H1 (cell line): ENCODE results near the gene CADM1. TPM values are rescaled to one million over a fixed set of nuclear protein-coding genes. Genes with fewer than 3 reads are reported as not detected.

Experiments used
- KDM5A ChIP-seq: fragments of 200-600 bp; IDR thresholded peaks from 2 replicates; pipeline ENCODE4 v1.7.1; 2012; ENCODE audit warnings: mild to moderate bottlenecking, low read length, inconsistent platforms, mixed read lengths
- polyA plus RNA-seq, 7 experiments: library from polyadenylated mRNA; depleted of rRNA in 3 of 7; stranded (reverse) in 5 of 7; unstranded in 2 of 7; fragments of >200 nt in 5 of 7; fragments of 200-250 nt in 2 of 7; gene quantifications; 1 replicate in 5 of 7; 2 replicates in 1 of 7; 4 replicates in 1 of 7; pipeline versions ENCODE4 v1.2.1 to v1.2.3, GENCODE V29; 2011 to 2013; ENCODE audit warnings: missing spikeins in 2 of 7, mixed read lengths in 2 of 7
- total RNA-seq: library from RNA; stranded (reverse); fragmentation: NEBNext Ultra II Directional; extraction: Animal tissue kit (Norgen Biotek cat#: 25700); gene quantifications from 2 replicates; pipeline ENCODE4 v1.2.1, GENCODE V29; 2021

The CADM1 gene
- total and polyA plus RNA-seq, 2 of the 8 experiments (the other 6 are each of a cell fraction or from before 2014, with no cell fraction given): 8.3 to 25.3 TPM

GRCh38 chr11:115447273-115447864 lies 56.8 kb downstream of the CADM1 start (continued):
- TF ChIP-seq KDM5A: no peak
